ENCODE results near the gene CARD9.
"Not testable (repeated sequence)": the region's sequence is repeated elsewhere in the genome, so short reads cannot be mapped to it uniquely, and the experiment has no call there.

The CARD9 gene, protein sequence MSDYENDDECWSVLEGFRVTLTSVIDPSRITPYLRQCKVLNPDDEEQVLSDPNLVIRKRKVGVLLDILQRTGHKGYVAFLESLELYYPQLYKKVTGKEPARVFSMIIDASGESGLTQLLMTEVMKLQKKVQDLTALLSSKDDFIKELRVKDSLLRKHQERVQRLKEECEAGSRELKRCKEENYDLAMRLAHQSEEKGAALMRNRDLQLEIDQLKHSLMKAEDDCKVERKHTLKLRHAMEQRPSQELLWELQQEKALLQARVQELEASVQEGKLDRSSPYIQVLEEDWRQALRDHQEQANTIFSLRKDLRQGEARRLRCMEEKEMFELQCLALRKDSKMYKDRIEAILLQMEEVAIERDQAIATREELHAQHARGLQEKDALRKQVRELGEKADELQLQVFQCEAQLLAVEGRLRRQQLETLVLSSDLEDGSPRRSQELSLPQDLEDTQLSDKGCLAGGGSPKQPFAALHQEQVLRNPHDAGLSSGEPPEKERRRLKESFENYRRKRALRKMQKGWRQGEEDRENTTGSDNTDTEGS

DNA sequence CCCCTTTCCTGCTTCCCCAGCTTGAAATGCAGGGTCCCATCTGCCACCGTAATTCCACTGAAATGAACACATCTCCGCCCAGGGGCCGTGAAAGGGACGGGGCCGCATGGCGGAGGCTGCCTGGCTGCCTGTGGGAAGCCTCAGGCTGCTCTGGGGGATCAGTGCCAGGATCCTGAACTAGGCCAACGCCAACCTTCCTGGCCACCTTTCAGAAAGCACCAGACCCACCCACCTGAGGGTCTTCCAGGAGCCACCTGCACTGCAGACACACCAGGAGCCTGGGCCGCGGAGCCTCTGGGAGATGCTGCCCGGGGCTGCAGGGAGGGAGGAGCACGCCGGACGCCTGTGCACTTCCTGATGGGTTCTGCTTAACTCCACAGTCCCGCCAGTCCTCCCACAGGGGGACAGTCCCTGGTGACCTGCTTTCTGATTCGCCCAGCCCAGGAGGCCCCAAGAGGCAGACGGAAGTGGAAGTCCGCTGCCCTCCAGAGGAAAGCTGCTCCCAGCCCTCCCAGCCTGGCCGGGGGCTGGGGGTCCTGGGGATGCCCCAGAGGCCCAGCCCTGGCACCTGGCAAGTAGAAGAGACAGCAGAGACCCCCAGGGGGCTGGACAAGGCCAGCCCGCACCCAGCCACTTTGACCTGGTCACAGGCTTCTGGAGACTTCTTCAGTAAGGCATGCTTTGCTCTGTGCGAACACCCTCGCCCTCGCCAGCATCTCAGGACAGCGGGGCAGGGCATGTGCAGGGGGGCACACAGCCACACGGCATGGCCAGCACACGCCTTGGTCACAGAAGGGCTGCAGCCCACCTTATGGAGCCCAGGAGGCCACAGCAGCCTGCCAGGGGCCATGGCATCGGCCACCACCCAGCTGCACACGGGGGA, at the start of gene CARD9:
CARD9 (minus strand) TSS at position 370 of the 883 bp plus-strand sequence. CDS start 1,591 bp downstream, outside the sequence.
- peak; percentile 29 for DNase-seq (ENCODE audit: low read depth)

DNA sequence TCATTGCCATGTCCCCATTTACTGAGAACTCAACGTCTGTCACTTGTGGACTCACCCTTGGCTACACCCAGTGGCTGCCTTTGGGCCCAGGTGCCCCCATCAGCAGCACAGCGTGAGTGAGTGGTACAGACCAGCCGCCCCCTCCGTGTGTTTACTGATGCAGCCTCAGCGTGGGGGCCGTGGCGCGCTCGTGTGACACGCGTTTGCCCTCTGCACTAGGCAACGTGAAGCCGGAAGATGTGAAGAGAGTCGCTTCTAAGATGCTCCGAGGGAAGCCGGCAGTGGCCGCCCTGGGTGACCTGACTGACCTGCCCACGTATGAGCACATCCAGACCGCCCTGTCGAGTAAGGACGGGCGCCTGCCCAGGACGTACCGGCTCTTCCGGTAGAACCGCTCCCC, 49.4 kb upstream of the CARD9 start:
- no peak for DNase-seq (ENCODE audit: low read depth)

DNA sequence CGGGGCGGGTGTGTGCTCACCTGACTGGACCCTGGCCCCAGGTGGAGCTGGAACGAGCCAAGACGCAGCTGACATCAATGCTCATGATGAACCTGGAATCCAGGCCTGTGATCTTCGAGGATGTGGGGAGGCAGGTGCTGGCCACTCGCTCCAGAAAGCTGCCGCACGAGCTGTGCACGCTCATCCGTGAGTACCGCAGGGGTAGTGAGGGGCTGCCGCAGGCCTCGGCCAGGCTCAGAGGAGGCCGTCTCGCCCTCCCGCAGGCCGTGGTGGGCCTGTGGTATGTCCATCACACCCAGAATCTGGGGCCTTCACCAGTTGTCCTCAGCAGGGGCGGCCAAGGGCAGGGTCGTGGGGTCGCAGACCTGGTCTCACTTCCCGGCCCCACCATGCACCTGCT, 48.3 kb upstream of the CARD9 start:
- DNase-seq (ENCODE audit: low read depth) = no peak

- DNase-seq (ENCODE audit: low read depth) = no peak
These were observed 45.6 kb upstream of the CARD9 start for GRCh38 chr9:136419092-136419420.

GRCh38 chr9:136418182-136419091, 45.0 kb upstream of the CARD9 start:
- DNase-seq (ENCODE audit: low read depth) = no peak

DNA sequence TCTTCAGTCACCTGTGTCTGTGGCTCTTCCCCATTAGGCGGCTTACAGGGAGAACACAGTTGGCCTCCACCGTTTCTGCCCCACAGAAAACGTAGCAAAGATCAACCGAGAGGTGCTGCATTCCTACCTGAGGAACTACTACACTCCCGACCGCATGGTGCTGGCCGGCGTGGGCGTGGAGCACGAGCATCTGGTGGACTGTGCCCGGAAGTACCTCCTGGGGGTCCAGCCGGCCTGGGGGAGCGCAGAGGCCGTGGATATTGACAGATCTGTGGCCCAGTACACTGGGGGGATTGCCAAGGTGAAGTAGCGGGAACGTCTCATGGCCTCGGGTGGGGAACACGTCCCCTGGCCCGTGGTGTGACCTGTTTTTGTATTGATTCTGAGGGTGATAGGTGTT, 43.4 kb upstream of the CARD9 start:
- no peak for DNase-seq (ENCODE audit: low read depth)

DNA sequence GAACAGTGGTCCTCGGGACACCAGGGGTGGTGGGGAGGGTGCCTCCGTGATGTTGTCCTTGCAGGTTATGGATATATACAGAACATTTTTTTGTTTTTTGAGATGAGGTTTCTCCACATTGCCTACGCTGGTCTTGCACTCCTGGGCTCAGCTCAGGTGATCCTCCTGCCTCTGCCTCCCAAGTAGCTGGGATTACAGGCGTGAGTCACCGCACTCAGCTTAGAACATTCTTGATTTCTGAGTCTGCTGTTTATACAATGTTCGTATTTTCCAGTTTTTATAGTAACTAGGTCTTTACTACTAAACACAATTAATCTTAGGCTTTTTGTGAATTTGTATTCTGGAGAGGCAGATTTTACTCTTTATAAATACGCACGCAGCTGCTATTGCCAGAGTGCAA, 43.0 kb upstream of the CARD9 start:
- peak; percentile 74 for DNase-seq (ENCODE audit: low read depth)

- no peak for DNase-seq (ENCODE audit: low read depth)
These were observed 39.5 kb upstream of the CARD9 start for GRCh38 chr9:136412962-136413361.

- no peak for DNase-seq (ENCODE audit: low read depth)
These were observed 37.9 kb upstream of the CARD9 start for GRCh38 chr9:136411378-136411777.

DNA sequence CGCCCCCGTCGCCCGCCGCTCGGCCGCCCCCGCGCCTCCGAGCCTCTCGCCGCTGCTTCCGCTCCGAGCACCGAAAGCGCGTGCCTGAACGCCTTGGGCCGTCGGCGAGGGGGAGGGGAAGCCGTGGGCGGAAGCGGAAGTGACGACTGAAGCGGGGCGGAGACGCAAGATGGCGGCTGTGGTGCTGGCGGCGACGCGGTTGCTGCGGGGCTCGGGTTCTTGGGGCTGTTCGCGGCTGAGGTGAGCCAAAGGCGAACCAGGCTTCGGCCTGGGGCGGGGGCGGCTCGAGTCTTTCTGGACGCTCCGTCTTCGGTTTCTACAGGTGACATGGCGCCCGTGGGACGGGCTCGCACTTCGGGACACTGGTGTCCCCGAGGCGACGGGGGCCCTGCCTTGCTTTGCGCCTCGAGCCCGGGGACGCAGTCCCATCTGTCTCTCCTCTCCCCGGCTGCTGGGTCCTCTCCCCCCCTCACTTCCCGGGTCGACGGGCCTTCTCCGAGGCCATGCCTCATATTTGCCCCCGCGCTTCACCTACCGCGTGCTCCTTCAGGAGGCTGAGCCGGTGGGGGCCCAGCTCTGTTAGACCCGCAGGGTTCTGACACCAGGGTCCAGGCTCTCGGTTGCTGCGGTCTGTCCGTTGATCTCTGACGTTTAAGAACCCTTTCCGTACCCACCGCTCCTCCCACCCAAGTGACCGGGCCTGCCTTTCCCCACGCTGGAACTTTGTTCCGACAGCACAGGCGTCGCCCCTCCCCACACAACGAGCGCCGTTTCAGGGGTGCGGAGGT, 37.2 kb upstream of the CARD9 start, which contains the start of the genes ENTR1 and PMPCA:
ENTR1 (minus strand) TSS at position 115 of the 788 bp plus-strand sequence. CDS start 217 bp downstream, outside the sequence.
PMPCA (plus strand) TSS at position 159 of the 788 bp plus-strand sequence; CDS start at position 170, 11 bp downstream.
- DNase-seq (ENCODE audit: low read depth) = peak; percentile 89

- peak; percentile 58 for DNase-seq (ENCODE audit: low read depth)
These were observed 36.3 kb upstream of the CARD9 start for GRCh38 chr9:136409557-136410455.

DNA sequence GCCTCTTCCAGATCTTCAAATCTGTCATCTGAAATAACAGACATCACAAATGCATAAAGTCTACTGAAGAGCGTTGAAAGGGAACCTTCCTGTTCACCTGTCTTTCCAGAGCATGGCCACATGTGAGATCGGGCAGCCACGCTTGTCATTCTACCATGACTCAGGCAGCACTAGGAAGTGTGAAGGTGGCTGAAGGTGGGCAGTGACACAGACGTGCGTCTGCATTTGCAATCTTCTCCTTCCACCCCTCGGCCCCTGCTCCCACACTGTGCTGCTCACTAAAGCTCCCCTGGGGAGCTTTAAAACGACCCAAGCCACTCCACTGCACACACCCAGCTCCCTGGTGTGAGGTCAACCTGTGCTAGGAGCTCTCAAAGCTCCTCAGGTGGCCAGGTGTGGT, 34.4 kb upstream of the CARD9 start:
- no peak for DNase-seq (ENCODE audit: low read depth)

GRCh38 chr9:136407061-136407460, 33.6 kb upstream of the CARD9 start:
- not testable (repeated sequence) for DNase-seq (ENCODE audit: low read depth)

GRCh38 chr9:136405904-136406303, 32.4 kb upstream of the CARD9 start:
- DNase-seq (ENCODE audit: low read depth) = not testable (repeated sequence)

GRCh38 chr9:136405481-136405880, 32.0 kb upstream of the CARD9 start:
- DNase-seq (ENCODE audit: low read depth) = no peak

DNA sequence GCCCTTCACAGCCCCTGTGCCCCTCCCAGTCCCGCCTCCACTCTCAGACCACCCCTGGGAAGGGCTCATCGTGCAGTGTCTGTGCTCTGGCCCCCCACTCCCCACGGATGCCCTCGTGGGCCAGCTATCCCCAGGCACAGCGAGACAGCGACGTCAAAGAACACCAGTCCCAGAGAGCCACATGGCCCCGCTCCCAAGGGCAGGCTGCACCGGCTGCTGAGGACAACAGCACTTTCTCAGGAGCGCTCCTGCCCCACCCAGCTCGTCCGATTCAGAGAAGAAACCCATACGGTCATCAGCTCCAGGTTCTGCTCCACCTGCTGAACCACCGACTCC, 31.3 kb upstream of the CARD9 start:
- no peak for DNase-seq (ENCODE audit: low read depth)

DNA sequence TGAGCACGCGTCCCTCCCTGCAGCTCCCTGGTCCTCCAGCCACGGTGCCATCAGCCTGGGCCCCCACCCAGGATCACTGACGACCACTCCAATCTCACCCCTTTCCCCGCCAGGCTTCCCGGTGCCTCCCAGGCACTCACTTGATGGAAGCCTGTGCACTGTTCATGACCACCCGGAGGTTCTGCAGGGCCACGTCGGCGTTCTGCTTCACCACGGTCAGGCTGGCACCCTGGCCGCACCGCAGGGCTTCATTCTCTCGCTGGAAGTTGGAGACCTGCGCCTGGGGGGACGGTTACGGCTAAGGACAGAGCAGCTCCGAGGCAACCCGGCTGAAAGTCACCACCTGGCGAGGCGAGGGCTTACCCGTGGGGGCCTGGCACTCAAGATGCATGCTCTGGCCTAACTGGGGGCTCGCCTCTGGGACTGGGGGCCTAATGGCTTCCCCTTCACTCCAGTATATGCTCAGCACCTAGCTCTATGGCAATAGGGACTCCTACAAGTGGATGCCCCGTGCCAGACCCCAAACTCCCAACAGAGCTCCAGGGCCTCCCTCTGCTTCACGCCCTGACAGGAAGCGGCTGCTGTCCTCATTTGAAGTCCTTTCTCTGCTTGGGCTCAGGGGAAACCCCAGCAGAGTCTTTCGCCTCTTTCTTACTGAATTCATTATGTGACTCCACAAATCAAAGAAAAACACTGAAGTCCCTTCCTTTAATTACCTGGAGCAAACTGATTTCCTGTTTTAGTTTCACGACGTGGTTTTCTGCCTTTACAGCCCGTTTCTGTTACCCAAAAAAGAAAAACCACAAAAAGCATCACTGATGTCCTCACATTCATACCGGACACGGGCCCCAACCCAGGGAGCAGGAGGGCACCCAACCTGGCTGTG, 30.7 kb upstream of the CARD9 start:
- no peak for DNase-seq (ENCODE audit: low read depth)

DNA sequence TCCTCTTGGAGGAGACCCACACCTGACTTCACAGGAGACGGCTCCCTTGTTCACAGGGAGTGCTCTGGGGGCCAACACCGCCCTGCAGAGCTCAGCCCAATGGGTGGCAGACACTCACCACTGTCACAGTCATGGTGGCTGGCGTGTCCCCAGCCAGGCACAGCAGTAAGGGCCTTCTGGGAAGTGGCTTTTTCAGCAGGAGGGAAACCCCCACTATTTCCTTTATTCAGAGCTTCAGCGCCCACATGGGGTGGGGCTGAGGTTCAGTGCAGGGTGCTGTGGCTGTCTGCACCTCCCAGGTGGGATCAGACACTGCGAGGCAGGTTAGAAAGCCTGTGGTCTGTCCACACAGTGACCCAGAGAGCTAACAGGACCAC, 30.1 kb upstream of the CARD9 start:
- DNase-seq (ENCODE audit: low read depth) = no peak

DNA sequence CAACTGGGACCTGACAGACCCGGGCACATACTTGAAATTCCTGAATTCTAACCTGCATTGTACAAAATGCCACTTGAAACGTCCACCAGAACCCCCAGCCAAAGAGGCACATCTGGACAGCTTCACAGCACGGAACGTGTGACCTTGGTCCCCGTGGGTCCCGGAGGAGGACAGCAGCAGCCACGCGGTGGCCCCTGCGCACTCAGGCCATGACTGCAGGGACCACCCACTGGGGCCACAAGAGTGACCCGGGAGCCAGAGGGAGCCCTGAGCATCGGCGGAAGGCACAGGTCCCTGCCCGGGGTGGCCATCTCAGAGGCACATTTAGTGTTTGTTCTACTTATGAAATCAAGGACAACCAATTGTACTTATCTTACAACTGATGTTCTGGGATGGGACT, 28.6 kb upstream of the CARD9 start:
- DNase-seq (ENCODE audit: low read depth) = no peak
